ENCODE data around the gene FBXL16.
A peak's percentile ranks its signal among the peaks of the same experiment; 100 is the strongest.

The FBXL16 gene

DNA sequence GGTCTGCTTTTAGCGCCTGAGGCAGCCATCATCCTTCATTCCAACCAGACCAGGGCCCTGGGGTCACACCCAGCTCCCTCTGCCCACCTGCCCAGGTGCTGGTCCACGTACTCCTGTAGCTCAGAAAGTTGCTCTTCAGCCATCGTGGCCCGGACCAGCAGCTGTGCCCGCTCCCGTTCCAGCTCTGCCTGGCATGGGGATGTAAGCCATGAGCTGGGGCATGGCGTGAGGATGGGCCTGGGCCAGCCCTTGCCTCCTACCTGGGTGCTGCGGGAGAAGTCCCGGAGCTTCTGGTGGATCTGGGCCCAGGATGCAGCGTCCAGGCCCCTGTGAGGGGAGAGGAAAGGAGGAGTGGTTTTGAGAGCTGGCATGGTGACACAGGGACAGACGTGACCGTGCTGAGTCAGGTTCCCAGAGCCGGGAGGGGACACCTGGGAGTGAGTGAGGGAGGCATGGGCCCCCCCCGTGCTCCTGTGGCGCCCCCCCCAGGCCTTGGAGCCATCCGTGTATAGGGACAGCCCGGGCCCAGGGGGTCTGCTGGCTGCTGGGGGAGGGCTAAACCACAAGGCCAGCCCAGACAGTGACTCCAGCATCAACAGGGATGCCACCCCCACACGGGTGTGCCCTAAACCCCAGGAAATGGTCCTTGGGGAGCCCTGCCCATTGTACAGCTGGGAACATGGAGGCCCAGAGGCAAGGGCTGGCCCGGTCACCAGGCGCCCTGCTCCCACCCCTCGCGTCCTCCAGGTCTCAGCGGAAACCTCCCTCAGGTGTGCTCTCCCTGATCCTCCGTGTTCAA is 17.4 kb upstream of the FBXL16 start:
- DNase-seq = no peak

DNA sequence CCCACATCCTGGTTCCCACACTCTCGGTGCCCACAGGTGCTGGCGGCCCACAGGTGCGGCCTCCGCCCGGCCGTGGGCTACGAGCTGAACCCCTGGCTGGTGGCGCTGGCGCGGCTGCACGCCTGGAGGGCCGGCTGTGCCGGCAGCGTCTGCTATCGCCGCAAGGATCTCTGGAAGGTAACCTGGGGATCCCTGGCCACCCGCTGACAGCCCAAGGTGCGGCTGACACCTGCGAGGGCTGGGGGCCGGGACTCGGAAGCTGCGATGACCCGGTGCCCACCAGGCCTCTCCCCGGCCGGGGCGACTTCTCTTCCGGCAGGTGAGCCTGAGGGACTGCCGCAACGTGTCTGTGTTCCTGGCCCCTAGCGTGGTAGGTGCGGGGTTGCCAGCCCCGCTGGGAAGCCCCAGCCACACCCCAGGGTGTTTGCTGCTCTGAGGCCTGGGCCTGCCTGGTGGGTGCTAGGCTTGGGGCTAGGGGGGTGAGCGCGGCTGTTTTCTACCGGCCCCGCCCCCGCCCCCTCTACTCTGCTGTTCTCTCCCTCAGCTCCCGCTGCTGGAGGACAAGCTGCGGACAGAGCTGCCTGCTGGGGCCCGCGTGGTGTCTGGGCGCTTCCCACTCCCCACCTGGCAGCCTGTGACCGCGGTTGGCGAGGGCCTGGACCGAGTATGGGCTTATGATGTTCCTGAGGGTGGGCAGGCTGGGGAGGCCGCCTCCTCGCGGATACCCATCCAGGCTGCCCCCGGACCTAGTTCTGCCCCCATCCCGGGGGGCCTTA is 16.4 kb upstream of the FBXL16 start:
- DNase-seq = peak in 1 of 5 donors; percentile 24

- DNase-seq = peak; percentile 48 to 77 (median 67)
These were observed 15.6 kb upstream of the FBXL16 start, which contains the start of gene ANTKMT for GRCh38 chr16:720990-721764. TSS of gene ANTKMT (plus strand) at chr16:721146. CDS start at chr16:721275, 129 bp downstream.

GRCh38 chr16:720447-720989 is 14.9 kb upstream of the FBXL16 start:
- peak in 1 of 5 donors; percentile 31 for DNase-seq

- DNase-seq = peak in 1 of 5 donors; percentile 30
These were observed 14.3 kb upstream of the FBXL16 start for GRCh38 chr16:719815-720446.

- no peak for DNase-seq
These were observed 13.3 kb upstream of the FBXL16 start for GRCh38 chr16:718922-719321.

GRCh38 chr16:718389-718788 is 12.8 kb upstream of the FBXL16 start:
- DNase-seq = no peak

DNA sequence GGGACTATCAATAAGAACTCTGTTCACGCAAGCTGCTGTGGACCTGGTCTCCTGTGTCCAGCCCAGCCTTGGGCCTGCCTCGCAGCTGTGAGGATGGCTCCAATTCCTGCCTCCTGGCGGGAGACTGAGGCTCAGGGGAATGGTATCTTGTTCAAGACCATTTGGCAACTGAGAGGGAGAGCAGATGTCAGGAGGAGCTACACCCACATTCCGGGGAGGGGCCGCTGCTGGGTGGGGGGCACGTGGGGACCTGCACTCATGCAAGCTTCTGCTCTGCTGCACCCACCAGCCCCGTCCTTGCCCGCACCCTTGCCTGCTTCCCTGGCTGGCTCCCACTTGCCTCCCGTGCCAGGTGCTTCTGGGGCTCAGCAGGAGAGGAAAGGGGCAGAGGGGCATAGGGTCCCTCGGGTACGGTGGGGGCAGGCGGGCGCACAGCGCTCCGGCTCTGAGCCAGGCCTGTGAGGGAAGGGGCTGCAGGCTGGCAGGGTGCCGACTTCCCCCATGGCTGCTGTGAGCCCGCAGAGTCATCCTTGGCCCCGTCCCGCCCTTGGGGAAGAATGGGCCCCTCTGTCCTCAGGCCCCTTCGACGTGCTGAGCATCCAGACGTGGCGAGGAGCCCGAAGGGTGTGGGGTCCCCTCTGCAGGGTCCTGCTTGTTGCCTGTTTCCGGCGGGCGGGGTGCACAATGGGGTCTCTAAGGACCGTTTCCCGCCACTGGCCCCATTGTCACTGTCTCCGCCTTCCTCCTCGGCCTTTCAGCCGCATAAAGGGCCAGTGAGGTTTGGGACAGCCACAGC is 12.0 kb upstream of the FBXL16 start:
- no peak for DNase-seq

- DNase-seq = no peak
These were observed 11.2 kb upstream of the FBXL16 start for GRCh38 chr16:716768-717325.

DNA sequence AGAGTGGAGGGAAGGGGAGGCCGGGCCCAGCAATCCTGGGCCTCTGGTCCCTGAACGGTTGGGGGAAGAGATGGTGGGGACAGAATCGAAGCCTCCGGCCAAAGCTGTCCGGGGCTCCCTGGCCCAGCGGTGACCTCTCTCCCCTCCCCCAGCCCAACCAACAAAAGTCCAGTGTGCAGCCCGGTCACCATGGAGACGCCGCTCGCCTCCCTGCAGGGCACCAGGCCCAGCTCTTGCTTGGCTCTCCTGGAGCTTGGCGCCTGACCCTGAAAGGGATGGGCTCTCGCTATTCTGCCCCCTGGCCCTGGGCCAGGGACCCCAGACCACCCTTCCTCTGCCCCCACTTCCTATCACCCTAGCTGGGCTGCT is 10.6 kb upstream of the FBXL16 start:
- DNase-seq = no peak

DNA sequence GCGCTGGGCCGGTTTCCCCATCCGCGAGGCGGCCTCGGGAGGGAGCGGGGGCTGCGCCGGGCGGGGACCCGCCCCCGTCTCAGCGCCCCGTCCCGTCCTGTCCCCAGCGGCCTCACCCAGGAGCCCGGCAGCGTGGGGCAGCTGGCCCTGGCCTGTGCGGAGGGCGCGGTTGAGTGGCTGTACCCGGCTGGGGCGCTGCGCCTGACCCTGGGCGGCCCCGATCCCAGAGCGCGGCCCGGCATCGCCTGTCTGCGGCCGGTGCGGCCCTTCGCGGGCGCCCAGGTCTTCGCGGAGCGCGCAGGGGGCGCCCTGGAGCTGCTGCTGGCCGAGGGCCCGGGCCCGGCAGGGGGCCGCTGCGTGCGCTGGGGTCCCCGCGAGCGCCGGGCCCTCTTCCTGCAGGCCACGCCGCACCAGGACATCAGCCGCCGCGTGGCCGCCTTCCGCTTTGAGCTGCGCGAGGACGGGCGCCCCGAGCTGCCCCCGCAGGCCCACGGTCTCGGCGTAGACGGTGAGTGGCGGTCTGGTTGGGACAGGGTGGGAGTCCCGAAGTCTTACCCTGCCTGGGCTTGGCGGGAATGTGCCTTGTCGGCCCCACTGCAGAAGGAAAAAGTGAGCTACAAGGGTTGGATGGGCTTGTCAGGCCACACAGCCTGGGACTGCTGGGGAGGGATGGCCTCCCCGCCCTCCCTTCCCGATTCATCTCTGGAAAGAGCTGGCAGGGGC is 10.0 kb upstream of the FBXL16 start:
- DNase-seq = no peak

- DNase-seq = peak; percentile 80 to 88 (median 84)
These were observed 9.2 kb upstream of the FBXL16 start, which contains the start of gene METRN for GRCh38 chr16:714558-715476. TSS of gene METRN (plus strand) at chr16:715118. CDS start at chr16:715290, 172 bp downstream.

- no peak for DNase-seq
These were observed 8.5 kb upstream of the FBXL16 start for GRCh38 chr16:714079-714478.

DNA sequence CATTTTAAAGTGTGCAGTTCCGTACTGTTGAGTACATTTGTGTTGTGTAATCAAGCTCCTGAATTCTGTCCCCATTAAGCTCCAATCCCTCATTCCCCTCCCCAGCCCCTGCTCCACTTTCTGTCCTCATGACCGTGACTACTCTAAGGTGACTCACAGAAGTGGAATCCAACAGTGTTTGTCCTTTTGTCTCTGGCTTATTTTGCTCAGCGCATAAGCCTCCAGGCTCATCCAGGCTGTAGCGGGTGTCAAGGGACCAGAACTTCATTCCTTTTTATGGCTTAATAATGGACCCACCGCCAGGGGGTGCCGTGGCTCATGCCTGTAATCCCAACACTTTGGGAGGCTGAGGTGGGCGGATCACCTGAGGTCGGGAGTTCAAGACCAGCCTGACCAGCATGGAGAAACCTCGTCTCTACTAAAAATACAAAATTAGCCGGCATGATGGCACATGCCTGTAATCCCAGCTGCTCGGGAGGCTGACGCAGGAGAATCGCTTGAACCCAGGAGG is 7.2 kb upstream of the FBXL16 start:
- peak in 1 of 5 donors; percentile 34 for DNase-seq

DNA sequence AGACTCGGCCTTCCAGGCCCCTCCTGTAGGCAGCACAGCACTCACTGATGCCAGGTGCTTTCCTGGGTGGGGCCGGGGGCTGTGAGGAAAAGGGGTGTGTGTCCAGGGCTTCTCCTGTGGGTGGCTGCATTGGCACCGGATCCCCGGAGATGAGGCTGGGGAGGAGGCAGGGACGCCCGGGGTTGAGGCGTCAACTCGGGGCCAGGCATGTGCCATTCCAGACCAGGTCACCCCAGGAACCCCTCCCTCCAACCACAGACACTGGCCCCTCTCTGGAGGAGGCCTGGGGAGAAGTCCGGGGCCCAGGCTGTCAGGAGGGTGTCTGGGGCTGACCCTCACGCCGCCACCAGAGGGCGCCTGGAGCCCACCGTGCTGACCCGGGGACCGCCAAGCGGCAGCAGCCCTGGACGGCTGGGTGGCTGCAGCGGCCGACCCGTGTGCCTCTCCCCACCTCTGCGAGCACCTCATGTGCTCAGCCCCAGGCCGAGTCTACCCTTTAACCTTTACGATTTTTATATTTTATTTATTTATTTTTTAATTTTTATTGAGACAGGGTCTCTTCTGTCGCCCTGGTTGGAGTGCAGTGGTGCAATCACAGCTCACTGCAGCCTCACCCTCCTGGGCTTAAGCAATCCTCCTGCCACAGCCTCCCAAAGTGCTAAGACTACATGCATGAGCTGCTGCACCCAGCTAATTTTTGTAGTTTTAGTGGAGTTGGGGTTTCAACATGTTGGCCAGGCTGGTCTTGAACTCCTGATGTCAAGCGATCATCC is 6.1 kb upstream of the FBXL16 start:
- DNase-seq = peak; percentile 63 to 75 (median 72)

DNA sequence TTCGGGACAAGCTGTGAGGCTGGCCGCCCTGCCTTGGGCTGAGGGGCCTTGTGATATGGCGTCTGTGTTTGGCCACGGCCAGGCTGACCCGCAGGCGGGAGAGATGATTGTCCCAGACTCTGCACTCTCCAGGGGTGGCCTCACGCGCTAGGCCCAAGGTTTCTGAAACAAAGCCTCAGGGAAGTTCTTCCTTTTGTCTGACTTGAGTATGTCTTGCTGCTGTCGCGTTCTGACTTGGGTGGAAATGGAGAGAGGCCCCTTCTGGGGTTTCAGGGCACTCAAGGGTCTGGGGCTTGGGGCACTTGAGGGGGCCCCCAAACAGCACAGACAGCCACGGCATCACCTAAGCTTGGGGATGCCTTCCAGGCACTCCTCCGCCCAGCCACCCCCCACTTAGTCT is 5.5 kb upstream of the FBXL16 start:
- no peak for DNase-seq

DNA sequence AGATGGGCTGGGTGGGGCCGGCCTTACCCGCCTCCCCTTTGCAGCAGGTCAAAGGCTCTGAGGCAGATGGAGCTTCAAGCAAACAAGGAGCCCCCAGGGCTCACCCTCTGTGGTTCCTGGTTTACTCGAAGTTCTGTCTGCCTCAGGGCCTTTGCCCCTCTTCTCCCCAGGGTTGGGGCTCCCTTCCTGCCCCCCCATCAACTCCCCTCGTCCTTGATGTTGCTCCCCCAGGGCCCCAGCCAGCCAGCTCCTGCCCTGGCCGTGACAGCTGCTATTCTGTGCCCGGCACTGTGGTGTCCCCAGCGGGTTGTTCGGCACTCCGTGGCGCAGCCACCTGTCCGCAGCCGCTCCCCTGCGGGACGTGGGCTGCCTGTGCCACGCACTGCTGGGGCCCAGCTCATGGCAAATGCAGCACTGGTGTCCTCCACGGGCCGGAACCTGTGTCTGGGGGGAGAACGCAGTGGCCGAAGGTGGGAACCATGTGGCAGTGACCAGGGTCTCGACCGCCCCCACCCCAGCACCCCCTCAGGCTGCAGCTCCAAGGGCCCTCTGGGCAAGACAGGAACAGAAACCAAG is 5.0 kb upstream of the FBXL16 start:
- DNase-seq = no peak

Measured in T-helper 1 cell (primary cell).